ENCODE data around the gene MDM2.
"Not testable (repeated sequence)": the region's sequence is repeated elsewhere in the genome, so short reads cannot be mapped to it uniquely, and the experiment has no call there.

The MDM2 gene

GRCh38 chr12:68791897-68792481, 16.0 kb upstream of the MDM2 start:
- H3K27ac Mint-ChIP-seq = no peak overlapping the region
- H3K27me3 Mint-ChIP-seq (ENCODE audit: low read depth) = no peaks in the 10 kb centered on the region
- H3K4me3 Mint-ChIP-seq = no peak overlapping the region
- peaks cover 5% of the 10 kb centered on the region for H3K4me1 Mint-ChIP-seq (ENCODE audit: low read depth)
- no peaks in the 10 kb centered on the region for H3K9me3 Mint-ChIP-seq
- DNase-seq (ENCODE audit: low spot score) = no peak
- no peaks in the 10 kb centered on the region for H3K36me3 Mint-ChIP-seq (ENCODE audit: low read depth)

GRCh38 chr12:68792952-68793351, 15.0 kb upstream of the MDM2 start:
- no peaks in the 10 kb centered on the region for H3K9me3 Mint-ChIP-seq
- no peaks in the 10 kb centered on the region for H3K27me3 Mint-ChIP-seq (ENCODE audit: low read depth)
- no peak overlapping the region for H3K27ac Mint-ChIP-seq
- H3K4me1 Mint-ChIP-seq (ENCODE audit: low read depth) = no peaks in the 10 kb centered on the region
- H3K36me3 Mint-ChIP-seq (ENCODE audit: low read depth) = no peaks in the 10 kb centered on the region
- no peak for DNase-seq (ENCODE audit: low spot score)
- no peak overlapping the region for H3K4me3 Mint-ChIP-seq

GRCh38 chr12:68793436-68793835, 14.5 kb upstream of the MDM2 start:
- no peaks in the 10 kb centered on the region for H3K27me3 Mint-ChIP-seq (ENCODE audit: low read depth)
- H3K27ac Mint-ChIP-seq = no peak overlapping the region
- H3K4me1 Mint-ChIP-seq (ENCODE audit: low read depth) = no peaks in the 10 kb centered on the region
- H3K9me3 Mint-ChIP-seq = no peaks in the 10 kb centered on the region
- H3K4me3 Mint-ChIP-seq = no peak overlapping the region
- no peaks in the 10 kb centered on the region for H3K36me3 Mint-ChIP-seq (ENCODE audit: low read depth)
- DNase-seq (ENCODE audit: low spot score) = no peak

GRCh38 chr12:68793975-68794652, 13.9 kb upstream of the MDM2 start:
- DNase-seq (ENCODE audit: low spot score) = no peak
- no peaks in the 10 kb centered on the region for H3K9me3 Mint-ChIP-seq
- H3K4me1 Mint-ChIP-seq (ENCODE audit: low read depth) = no peaks in the 10 kb centered on the region
- H3K36me3 Mint-ChIP-seq (ENCODE audit: low read depth) = no peaks in the 10 kb centered on the region
- H3K27me3 Mint-ChIP-seq (ENCODE audit: low read depth) = no peaks in the 10 kb centered on the region
- no peak overlapping the region for H3K4me3 Mint-ChIP-seq
- H3K27ac Mint-ChIP-seq = no peak overlapping the region

GRCh38 chr12:68794653-68795251, 13.2 kb upstream of the MDM2 start:
- Mint-ChIP-seq H3K27me3 (ENCODE audit: low read depth) (peaks cover under 1% of the 10 kb centered on the region), H3K36me3 (ENCODE audit: low read depth) (no peaks in the 10 kb centered on the region), H3K4me1 (ENCODE audit: low read depth) (no peaks in the 10 kb centered on the region), H3K4me3 (no peak overlapping the region), H3K9me3 (no peaks in the 10 kb centered on the region), H3K27ac (no peak overlapping the region)
- DNase-seq (ENCODE audit: low spot score) = no peak

GRCh38 chr12:68796399-68796798, 11.6 kb upstream of the MDM2 start:
- no peaks in the 10 kb centered on the region for H3K9me3 Mint-ChIP-seq
- H3K4me1 Mint-ChIP-seq (ENCODE audit: low read depth) = no peaks in the 10 kb centered on the region
- H3K36me3 Mint-ChIP-seq (ENCODE audit: low read depth) = no peaks in the 10 kb centered on the region

GRCh38 chr12:68798882-68799234, 9.1 kb upstream of the MDM2 start:
- H3K9me3 Mint-ChIP-seq = no peaks in the 10 kb centered on the region
- no peak overlapping the region for H3K27ac Mint-ChIP-seq
- no peak overlapping the region for H3K4me3 Mint-ChIP-seq
- no peak for DNase-seq (ENCODE audit: low spot score)
- no peaks in the 10 kb centered on the region for H3K36me3 Mint-ChIP-seq (ENCODE audit: low read depth)
- H3K27me3 Mint-ChIP-seq (ENCODE audit: low read depth) = peaks cover 3% of the 10 kb centered on the region
- peaks cover 4% of the 10 kb centered on the region for H3K4me1 Mint-ChIP-seq (ENCODE audit: low read depth)

More at GRCh38 chr12:68796399-68796798, 11.6 kb upstream of the MDM2 start:
- Mint-ChIP-seq H3K4me3 (no peak overlapping the region), H3K27me3 (ENCODE audit: low read depth) (peaks cover 3% of the 10 kb centered on the region), H3K27ac (no peak overlapping the region)
- no peak for DNase-seq (ENCODE audit: low spot score)

- H3K4me3 Mint-ChIP-seq = no peak overlapping the region
- no peak for DNase-seq (ENCODE audit: low spot score)
- peaks cover 3% of the 10 kb centered on the region for H3K27me3 Mint-ChIP-seq (ENCODE audit: low read depth)
- peaks cover 4% of the 10 kb centered on the region for H3K4me1 Mint-ChIP-seq (ENCODE audit: low read depth)
- H3K27ac Mint-ChIP-seq = no peak overlapping the region
- H3K36me3 Mint-ChIP-seq (ENCODE audit: low read depth) = no peaks in the 10 kb centered on the region
- no peaks in the 10 kb centered on the region for H3K9me3 Mint-ChIP-seq
These were observed 7.7 kb upstream of the MDM2 start for GRCh38 chr12:68800294-68800693.

- DNase-seq (ENCODE audit: low spot score); H3K27ac Mint-ChIP-seq; H3K27me3 Mint-ChIP-seq (ENCODE audit: low read depth); H3K9me3 Mint-ChIP-seq; H3K36me3 Mint-ChIP-seq (ENCODE audit: low read depth); H3K4me1 Mint-ChIP-seq (ENCODE audit: low read depth); H3K4me3 Mint-ChIP-seq: not testable (repeated sequence)
These were observed 6.9 kb upstream of the MDM2 start for GRCh38 chr12:68801124-68801523.

GRCh38 chr12:68802372-68802745, 5.6 kb upstream of the MDM2 start:
- not testable (repeated sequence) for H3K27me3 Mint-ChIP-seq (ENCODE audit: low read depth); H3K9me3 Mint-ChIP-seq; H3K36me3 Mint-ChIP-seq (ENCODE audit: low read depth); H3K4me3 Mint-ChIP-seq; H3K27ac Mint-ChIP-seq; DNase-seq (ENCODE audit: low spot score)
- peaks cover 11% of the 10 kb centered on the region for H3K4me1 Mint-ChIP-seq (ENCODE audit: low read depth)

GRCh38 chr12:68802911-68803651, 4.9 kb upstream of the MDM2 start:
- peaks cover 12% of the 10 kb centered on the region for H3K4me1 Mint-ChIP-seq (ENCODE audit: low read depth)
- not testable (repeated sequence) for H3K4me3 Mint-ChIP-seq; H3K9me3 Mint-ChIP-seq; DNase-seq (ENCODE audit: low spot score); H3K36me3 Mint-ChIP-seq (ENCODE audit: low read depth); H3K27me3 Mint-ChIP-seq (ENCODE audit: low read depth); H3K27ac Mint-ChIP-seq

- Mint-ChIP-seq H3K36me3 (ENCODE audit: low read depth) (peaks cover 8% of the 10 kb centered on the region), H3K9me3 (no peaks in the 10 kb centered on the region), H3K27ac (no peak overlapping the region), H3K4me1 (ENCODE audit: low read depth) (peaks cover 12% of the 10 kb centered on the region), H3K4me3 (no peak overlapping the region), H3K27me3 (ENCODE audit: low read depth) (peaks cover 3% of the 10 kb centered on the region)
- DNase-seq (ENCODE audit: low spot score) = no peak
These were observed 3.9 kb upstream of the MDM2 start for GRCh38 chr12:68803948-68804656.

- no peak overlapping the region for H3K4me3 Mint-ChIP-seq
- peaks cover under 1% of the 10 kb centered on the region for H3K27me3 Mint-ChIP-seq (ENCODE audit: low read depth)
- H3K36me3 Mint-ChIP-seq (ENCODE audit: low read depth) = peaks cover 16% of the 10 kb centered on the region
- peaks cover 12% of the 10 kb centered on the region for H3K4me1 Mint-ChIP-seq (ENCODE audit: low read depth)
- no peak for DNase-seq (ENCODE audit: low spot score)
- H3K9me3 Mint-ChIP-seq = no peaks in the 10 kb centered on the region
- peak overlapping the region; percentile 14 for H3K27ac Mint-ChIP-seq
These were observed 3.1 kb upstream of the MDM2 start for GRCh38 chr12:68804657-68805591.

Data from T-helper 2 cell treated with Interferon-gamma antibody and Interleukin-4, amounts not matched to agents 5 μg/mL and 100 μg/mL, for 36 hours (primary cell).